ENCODE measurements around the gene TMEM235.

Gene TMEM235

DNA sequence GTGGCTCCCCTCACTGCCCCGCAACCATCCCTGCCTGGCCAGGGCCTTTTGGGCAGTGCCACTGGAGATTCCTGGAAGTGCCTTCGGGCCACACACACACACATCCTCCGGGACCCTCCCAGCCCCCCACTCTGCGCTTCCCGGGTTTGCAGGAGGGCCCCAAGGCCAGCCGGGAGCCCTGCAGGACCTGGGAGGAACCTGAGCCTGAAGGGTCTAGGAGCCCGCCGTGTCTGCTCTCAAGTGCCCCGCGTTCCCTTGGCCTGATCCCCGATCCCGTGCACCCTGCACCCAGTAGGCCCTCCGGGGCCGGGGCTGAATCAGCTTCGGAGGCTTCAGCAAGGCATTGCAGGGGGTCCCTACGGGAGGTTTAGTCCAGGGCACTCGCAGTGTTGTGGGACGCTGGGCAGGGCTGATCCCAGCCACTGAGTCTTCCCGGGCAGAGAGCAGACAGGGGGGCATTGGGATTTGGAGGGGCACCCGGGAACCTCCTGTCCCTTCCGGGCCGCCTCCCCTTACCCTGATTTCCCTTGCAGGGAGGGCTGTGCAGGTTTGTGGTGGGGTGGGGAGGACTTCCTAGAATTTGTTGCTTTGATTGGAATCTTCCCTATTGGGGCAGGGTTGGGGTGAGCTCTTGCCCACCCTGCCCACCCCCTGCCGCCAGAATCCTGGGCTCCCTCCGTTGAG is 36.9 kb downstream of the TMEM235 start:
- no peaks in the 10 kb centered on the region for H3K36me3 ChIP-seq (ENCODE audit: control insufficient read depth, insufficient read depth, low read length)
- no peak overlapping the region for H3K27ac ChIP-seq (ENCODE audit: low read depth, low read length)
- H3K4me1 ChIP-seq (ENCODE audit: control insufficient read depth, insufficient read depth, low read length), result peaks cover 63% of the 10 kb centered on the region
- H3K9ac ChIP-seq (ENCODE audit: low read depth, low read length), result no peak overlapping the region
- 0 out of 2 replicates have a peak, but pooled peaks cover 9% of the 10 kb centered on the region for H3K27me3 ChIP-seq (ENCODE audit: control insufficient read depth, insufficient read depth, low read length)
- no peaks in the 10 kb centered on the region for H3K9me3 ChIP-seq (ENCODE audit: control insufficient read depth, insufficient read depth, low read length)
- H3K4me3 ChIP-seq (ENCODE audit: low read depth, low read length), result no peak overlapping the region

- Histone ChIP-seq H3K9ac (ENCODE audit: low read depth, low read length) (peak overlapping the region; percentile 15; the same call in 1 of the 2 replicates), H3K36me3 (ENCODE audit: control insufficient read depth, insufficient read depth, low read length) (no peaks in the 10 kb centered on the region), H3K4me1 (ENCODE audit: control insufficient read depth, insufficient read depth, low read length) (peaks cover 59% of the 10 kb centered on the region), H3K9me3 (ENCODE audit: control insufficient read depth, insufficient read depth, low read length) (no peaks in the 10 kb centered on the region), H3K4me3 (ENCODE audit: low read depth, low read length) (peak overlapping the region; percentile 49), H3K27ac (ENCODE audit: low read depth, low read length) (peak overlapping the region; percentile 35), H3K27me3 (ENCODE audit: control insufficient read depth, insufficient read depth, low read length) (0 out of 2 replicates have a peak, but pooled peaks cover 9% of the 10 kb centered on the region)
Measured at GRCh38 chr17:78268951-78269905, 37.8 kb downstream of the TMEM235 start.

- H3K9me3 ChIP-seq (ENCODE audit: control insufficient read depth, insufficient read depth, low read length), result no peaks in the 10 kb centered on the region
- H3K36me3 ChIP-seq (ENCODE audit: control insufficient read depth, insufficient read depth, low read length), result no peaks in the 10 kb centered on the region
- H3K27me3 ChIP-seq (ENCODE audit: control insufficient read depth, insufficient read depth, low read length), result 0 out of 2 replicates have a peak, but pooled peaks cover 9% of the 10 kb centered on the region
- H3K4me1 ChIP-seq (ENCODE audit: control insufficient read depth, insufficient read depth, low read length), result peaks cover 55% of the 10 kb centered on the region
- H3K9ac ChIP-seq (ENCODE audit: low read depth, low read length), result peak overlapping the region; percentile 15; the same call in 1 of the 2 replicates
- no peak overlapping the region for H3K27ac ChIP-seq (ENCODE audit: low read depth, low read length)
- no peak overlapping the region for H3K4me3 ChIP-seq (ENCODE audit: low read depth, low read length)
Measured at GRCh38 chr17:78269955-78270381, 38.5 kb downstream of the TMEM235 start.

DNA sequence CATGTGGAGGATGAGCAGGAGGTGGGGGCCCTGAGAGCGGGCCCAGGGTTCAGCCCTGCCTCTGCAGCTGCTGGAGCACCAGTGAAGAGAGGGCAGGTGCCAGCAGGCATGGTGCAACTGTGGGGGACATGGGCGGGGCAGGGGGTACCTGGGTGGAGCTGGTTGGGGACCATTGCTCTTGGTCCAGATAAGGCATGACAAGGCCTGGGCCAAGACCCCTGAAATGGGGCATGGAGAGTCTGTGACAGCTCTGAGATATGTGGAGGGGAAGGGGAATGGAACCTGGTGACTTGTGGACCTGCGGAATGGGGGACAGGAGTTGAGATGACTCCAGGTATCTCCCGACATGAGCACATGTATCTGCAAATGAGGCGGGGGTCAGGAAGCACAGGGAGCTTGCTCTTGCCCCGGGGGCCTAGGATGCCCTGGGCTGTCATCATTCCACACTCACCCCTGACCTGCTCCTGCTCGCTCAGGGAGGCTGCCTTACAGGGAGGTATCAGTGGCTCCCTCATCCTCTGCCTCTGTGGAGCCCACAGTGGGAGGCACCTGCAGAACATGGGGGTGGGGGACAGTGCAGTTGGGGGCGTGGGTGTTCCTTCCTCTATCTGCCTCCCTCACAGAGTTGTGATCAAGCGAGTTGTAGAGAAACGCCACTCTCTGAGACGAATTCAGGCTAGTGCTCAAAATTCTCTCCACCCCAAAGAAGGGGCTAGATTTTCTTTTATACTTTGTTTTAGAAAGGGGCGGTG is 40.2 kb downstream of the TMEM235 start:
- Histone ChIP-seq H3K4me1 (ENCODE audit: control insufficient read depth, insufficient read depth, low read length) (peaks cover 53% of the 10 kb centered on the region), H3K36me3 (ENCODE audit: control insufficient read depth, insufficient read depth, low read length) (no peaks in the 10 kb centered on the region), H3K27me3 (ENCODE audit: control insufficient read depth, insufficient read depth, low read length) (0 out of 2 replicates have a peak, but pooled peaks cover 9% of the 10 kb centered on the region), H3K9me3 (ENCODE audit: control insufficient read depth, insufficient read depth, low read length) (no peaks in the 10 kb centered on the region), H3K4me3 (ENCODE audit: low read depth, low read length) (no peak overlapping the region), H3K27ac (ENCODE audit: low read depth, low read length) (peak overlapping the region; percentile 71), H3K9ac (ENCODE audit: low read depth, low read length) (no peak overlapping the region)

- Histone ChIP-seq H3K27me3 (ENCODE audit: control insufficient read depth, insufficient read depth, low read length) (0 out of 2 replicates have a peak, but pooled peaks cover 9% of the 10 kb centered on the region), H3K27ac (ENCODE audit: low read depth, low read length) (peak overlapping the region; percentile 72), H3K4me3 (ENCODE audit: low read depth, low read length) (no peak overlapping the region), H3K9me3 (ENCODE audit: control insufficient read depth, insufficient read depth, low read length) (no peaks in the 10 kb centered on the region), H3K36me3 (ENCODE audit: control insufficient read depth, insufficient read depth, low read length) (no peaks in the 10 kb centered on the region), H3K9ac (ENCODE audit: low read depth, low read length) (no peak overlapping the region), H3K4me1 (ENCODE audit: control insufficient read depth, insufficient read depth, low read length) (peaks cover 45% of the 10 kb centered on the region)
Measured at GRCh38 chr17:78272181-78272913, 40.9 kb downstream of the TMEM235 start.

DNA sequence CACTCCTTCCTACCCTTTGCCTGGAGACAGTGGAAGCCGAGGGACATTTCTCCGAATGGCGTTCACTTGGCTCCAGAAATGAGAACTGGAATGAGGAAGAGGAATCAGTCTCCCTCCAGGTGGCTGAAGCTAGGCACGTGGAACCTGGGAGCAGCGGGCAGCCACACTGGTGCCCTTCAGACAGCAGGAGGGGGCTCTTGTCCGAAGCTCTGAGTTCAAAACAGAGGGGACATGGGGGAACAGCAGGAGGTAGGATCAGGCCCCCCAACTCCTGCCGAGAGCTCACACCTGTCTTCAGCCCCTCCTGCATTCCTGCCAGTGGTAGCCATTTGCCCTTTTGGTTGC is 41.5 kb downstream of the TMEM235 start:
- no peaks in the 10 kb centered on the region for H3K36me3 ChIP-seq (ENCODE audit: control insufficient read depth, insufficient read depth, low read length)
- H3K9me3 ChIP-seq (ENCODE audit: control insufficient read depth, insufficient read depth, low read length), result no peaks in the 10 kb centered on the region
- H3K9ac ChIP-seq (ENCODE audit: low read depth, low read length), result no peak overlapping the region
- H3K4me1 ChIP-seq (ENCODE audit: control insufficient read depth, insufficient read depth, low read length), result peaks cover 42% of the 10 kb centered on the region
- 0 out of 2 replicates have a peak, but pooled peaks cover 9% of the 10 kb centered on the region for H3K27me3 ChIP-seq (ENCODE audit: control insufficient read depth, insufficient read depth, low read length)
- H3K4me3 ChIP-seq (ENCODE audit: low read depth, low read length), result no peak overlapping the region
- H3K27ac ChIP-seq (ENCODE audit: low read depth, low read length), result peak overlapping the region; percentile 72

DNA sequence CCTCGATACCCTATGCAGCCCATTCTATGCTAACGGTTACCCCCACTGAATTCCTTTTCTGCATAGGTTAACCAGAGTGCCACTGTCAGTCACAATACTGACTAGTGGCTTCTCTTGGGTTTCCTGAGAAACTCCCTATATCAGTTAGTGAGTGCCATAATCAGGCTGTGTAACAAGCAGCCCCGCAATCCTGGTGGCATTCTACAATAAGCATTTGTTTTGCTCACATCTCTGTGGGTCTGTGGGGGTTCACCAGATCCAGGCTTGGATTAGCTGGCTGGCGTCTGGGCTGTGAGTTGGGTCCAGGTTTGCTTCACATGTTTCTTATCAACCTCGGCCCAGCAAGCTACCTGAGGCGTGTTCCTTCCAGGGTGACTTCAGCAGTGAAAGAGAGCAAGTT is 42.4 kb downstream of the TMEM235 start:
- Histone ChIP-seq H3K27me3 (ENCODE audit: control insufficient read depth, insufficient read depth, low read length) (0 out of 2 replicates have a peak, but pooled peaks cover 9% of the 10 kb centered on the region), H3K27ac (ENCODE audit: low read depth, low read length) (no peak overlapping the region), H3K36me3 (ENCODE audit: control insufficient read depth, insufficient read depth, low read length) (no peaks in the 10 kb centered on the region), H3K9me3 (ENCODE audit: control insufficient read depth, insufficient read depth, low read length) (no peaks in the 10 kb centered on the region), H3K4me3 (ENCODE audit: low read depth, low read length) (no peak overlapping the region), H3K4me1 (ENCODE audit: control insufficient read depth, insufficient read depth, low read length) (peaks cover 39% of the 10 kb centered on the region), H3K9ac (ENCODE audit: low read depth, low read length) (no peak overlapping the region)

DNA sequence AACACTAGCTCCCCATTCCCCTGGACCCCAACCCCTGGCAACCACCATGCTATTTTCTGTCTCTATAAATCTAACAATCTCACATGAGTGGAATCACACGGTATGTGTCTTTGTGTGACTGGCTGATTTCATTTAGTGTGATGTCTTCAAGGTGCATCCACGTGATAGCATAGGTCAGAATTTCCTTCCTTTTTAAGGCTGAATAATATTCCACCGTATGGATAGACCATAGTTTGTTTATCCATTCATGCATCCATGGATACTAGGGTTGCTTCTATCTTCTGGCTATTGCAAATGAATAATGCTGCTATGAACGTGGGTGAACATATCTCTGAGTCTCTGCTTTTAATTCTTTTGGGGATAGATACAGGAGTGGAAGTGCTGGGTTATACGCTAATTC is 43.9 kb downstream of the TMEM235 start:
- Histone ChIP-seq H3K27me3 (ENCODE audit: control insufficient read depth, insufficient read depth, low read length) (no peaks in the 10 kb centered on the region), H3K4me1 (ENCODE audit: control insufficient read depth, insufficient read depth, low read length) (peaks cover 24% of the 10 kb centered on the region)

GRCh38 chr17:78276098-78276887 is 44.9 kb downstream of the TMEM235 start:
- Histone ChIP-seq H3K4me1 (ENCODE audit: control insufficient read depth, insufficient read depth, low read length) (peaks cover 19% of the 10 kb centered on the region), H3K9ac (ENCODE audit: low read depth, low read length) (no peak overlapping the region), H3K27ac (ENCODE audit: low read depth, low read length) (no peak overlapping the region)

More for the DNA sequence above, 43.9 kb downstream of the TMEM235 start:
- H3K36me3 ChIP-seq (ENCODE audit: control insufficient read depth, insufficient read depth, low read length), result no peaks in the 10 kb centered on the region
- H3K9ac ChIP-seq (ENCODE audit: low read depth, low read length), result no peak overlapping the region
- no peak overlapping the region for H3K27ac ChIP-seq (ENCODE audit: low read depth, low read length)
- no peak overlapping the region for H3K4me3 ChIP-seq (ENCODE audit: low read depth, low read length)
- H3K9me3 ChIP-seq (ENCODE audit: control insufficient read depth, insufficient read depth, low read length), result no peaks in the 10 kb centered on the region

More at GRCh38 chr17:78276098-78276887, 44.9 kb downstream of the TMEM235 start:
- H3K4me3 ChIP-seq (ENCODE audit: low read depth, low read length), result no peak overlapping the region
- H3K27me3 ChIP-seq (ENCODE audit: control insufficient read depth, insufficient read depth, low read length), result no peaks in the 10 kb centered on the region
- no peaks in the 10 kb centered on the region for H3K9me3 ChIP-seq (ENCODE audit: control insufficient read depth, insufficient read depth, low read length)
- no peaks in the 10 kb centered on the region for H3K36me3 ChIP-seq (ENCODE audit: control insufficient read depth, insufficient read depth, low read length)

Measured in HUES48 (cell line).